ENCODE measurements around the gene PACRG. TPM values are rescaled to one million over a fixed set of nuclear protein-coding genes. Genes with fewer than 3 reads are reported as not detected.

Gene PACRG
- total RNA-seq, 1 donor from 2014 or later, result 8.2 TPM

- intact Hi-C loops (cut with micrococcal nuclease), result no loop called here
- DNase-seq (no peak), ATAC-seq (no peak)
These were observed 26.0 kb downstream of the PACRG start for GRCh38 chr6:162753775-162754174.

- ATAC-seq, result no peak
- intact Hi-C loops (cut with micrococcal nuclease), result no loop called here
- no peak for DNase-seq
These were observed 42.4 kb downstream of the PACRG start for GRCh38 chr6:162770136-162770535.

DNA sequence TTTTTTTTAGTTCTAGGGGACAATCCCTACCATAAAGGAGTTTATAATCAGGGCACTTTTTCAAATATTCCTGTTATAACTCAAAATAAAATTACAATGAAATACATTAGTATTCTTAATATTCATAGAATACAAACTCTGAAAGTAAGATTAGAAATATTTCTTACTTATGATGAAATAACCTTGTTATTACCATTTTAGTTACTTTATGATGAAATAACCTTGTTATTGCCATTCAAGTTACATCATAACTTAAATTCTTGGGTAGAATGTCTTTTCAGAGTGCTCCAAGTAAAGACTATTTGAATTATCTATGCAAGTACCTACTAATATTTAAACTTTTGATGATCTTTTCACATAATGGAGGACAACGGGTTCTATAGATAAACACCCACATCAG lies 43.2 kb downstream of the PACRG start:
- ATAC-seq (no peak), DNase-seq (no peak)
- intact Hi-C loops (cut with micrococcal nuclease), result no loop called here

DNA sequence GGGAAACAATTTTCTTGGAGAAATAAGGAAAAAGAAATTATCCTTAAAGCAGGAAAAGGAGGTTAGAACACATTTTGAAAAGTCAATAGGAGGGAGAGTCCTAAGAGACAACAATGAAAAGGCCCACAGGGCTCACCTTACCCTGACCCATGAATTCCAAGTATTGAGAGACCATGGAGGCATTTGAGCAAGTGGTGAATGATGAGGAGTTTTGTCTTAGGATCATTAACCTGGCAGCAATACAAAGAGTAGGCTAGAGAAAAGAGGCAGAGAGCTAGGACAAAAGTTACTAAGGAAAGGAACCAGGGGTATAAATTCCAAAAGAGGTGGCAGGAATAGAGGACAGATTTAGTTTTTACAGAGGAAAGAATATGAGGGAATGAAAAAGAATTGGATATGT lies 44.7 kb downstream of the PACRG start:
- DNase-seq, result no peak
- no peak for ATAC-seq
- intact Hi-C loops (cut with micrococcal nuclease), result no loop called here

DNA sequence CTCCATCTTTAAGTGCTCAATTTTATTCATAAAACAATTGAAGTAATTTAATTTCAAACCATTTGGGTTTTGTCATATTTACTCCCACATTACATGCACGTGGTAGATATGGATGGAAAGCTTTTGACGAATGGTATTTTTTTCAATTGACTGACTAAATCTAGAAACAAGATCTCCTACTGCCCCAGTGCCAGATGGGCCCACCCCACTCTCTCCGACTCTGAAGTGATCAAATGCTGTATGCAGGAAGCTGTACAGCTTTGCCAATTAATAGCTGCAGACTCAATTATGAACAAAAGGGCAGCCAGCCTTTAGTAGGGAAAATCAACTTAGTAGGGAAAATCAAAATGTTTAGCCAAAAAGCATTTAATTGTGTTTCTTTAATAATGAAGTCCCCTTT lies 46.2 kb downstream of the PACRG start:
- intact Hi-C loops (cut with micrococcal nuclease), result no loop called here
- no peak for DNase-seq
- ATAC-seq, result no peak

DNA sequence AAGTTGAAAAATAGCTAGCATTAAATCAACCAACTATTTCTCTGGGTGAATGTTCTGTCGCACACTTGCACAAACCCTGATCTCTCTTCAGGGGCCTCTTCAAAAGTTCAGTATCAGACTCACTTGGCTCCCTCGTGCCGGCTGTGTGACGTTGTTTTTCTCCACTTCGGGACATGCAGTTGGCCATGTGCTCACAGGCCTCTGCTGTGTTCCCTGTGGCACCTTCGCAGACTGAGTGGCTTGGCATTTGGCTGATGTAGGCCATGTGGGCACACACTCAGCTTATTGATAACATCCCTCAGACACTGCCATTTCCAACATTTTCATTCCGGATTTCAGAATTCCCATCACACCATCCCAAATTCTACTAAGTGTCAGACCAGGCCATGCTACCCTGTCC lies 49.3 kb downstream of the PACRG start:
- ATAC-seq (peak; percentile 24), DNase-seq (peak; percentile 20)
- intact Hi-C loops (cut with micrococcal nuclease), result no loop called here

GRCh38 chr6:162778603-162779002 lies 50.8 kb downstream of the PACRG start:
- no peak for DNase-seq
- intact Hi-C loops (cut with micrococcal nuclease), result no loop called here
- ATAC-seq, result no peak

GRCh38 chr6:162785632-162786242 lies 58.0 kb downstream of the PACRG start:
- ATAC-seq (peak; percentile 93), DNase-seq (peak; percentile 33)
- intact Hi-C loops (cut with micrococcal nuclease), result no loop called here

GRCh38 chr6:162798546-162799266 lies 70.9 kb downstream of the PACRG start:
- DNase-seq (no peak), ATAC-seq (no peak)
- intact Hi-C loops (cut with micrococcal nuclease), result no loop called here

DNA sequence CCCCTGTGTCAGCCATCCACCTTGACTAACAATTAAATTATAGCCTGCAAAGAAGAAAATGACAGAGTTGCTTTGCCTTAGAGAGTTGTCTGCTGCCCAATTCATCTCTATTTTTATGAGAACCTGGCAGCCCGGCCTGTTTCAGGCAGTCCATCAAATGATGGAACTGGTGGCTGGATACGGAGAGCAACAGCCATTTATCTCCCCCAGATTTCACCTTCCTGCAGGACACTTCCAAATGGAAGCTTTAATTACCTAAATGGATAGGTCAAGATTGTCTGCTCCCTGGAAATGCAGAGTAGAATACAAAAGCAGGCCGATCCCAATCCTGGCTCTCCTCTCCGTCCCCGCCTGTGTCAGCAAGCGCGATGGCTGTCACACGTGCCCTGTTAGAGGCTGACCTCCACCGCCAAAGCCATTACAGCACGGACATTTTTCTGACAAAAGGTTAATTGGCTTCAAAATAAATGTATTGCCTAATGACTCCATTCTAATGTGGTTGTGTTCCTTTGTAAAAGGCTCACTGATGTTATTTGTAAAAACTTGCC lies 86.7 kb downstream of the PACRG start:
- ATAC-seq (no peak), DNase-seq (no peak)
- intact Hi-C loops (cut with micrococcal nuclease), result no loop called here

- intact Hi-C loops (cut with micrococcal nuclease), result no loop called here
- DNase-seq, result no peak
- no peak for ATAC-seq
These were observed 89.4 kb downstream of the PACRG start for GRCh38 chr6:162817196-162817595.

- intact Hi-C loops (cut with micrococcal nuclease), result no loop called here
- no peak for DNase-seq
- ATAC-seq, result no peak
These were observed 91.5 kb downstream of the PACRG start for GRCh38 chr6:162819284-162819683.

- intact Hi-C loops (cut with micrococcal nuclease), result no loop called here
- ATAC-seq (no peak), DNase-seq (no peak)
These were observed 93.3 kb downstream of the PACRG start for GRCh38 chr6:162821102-162821501.

DNA sequence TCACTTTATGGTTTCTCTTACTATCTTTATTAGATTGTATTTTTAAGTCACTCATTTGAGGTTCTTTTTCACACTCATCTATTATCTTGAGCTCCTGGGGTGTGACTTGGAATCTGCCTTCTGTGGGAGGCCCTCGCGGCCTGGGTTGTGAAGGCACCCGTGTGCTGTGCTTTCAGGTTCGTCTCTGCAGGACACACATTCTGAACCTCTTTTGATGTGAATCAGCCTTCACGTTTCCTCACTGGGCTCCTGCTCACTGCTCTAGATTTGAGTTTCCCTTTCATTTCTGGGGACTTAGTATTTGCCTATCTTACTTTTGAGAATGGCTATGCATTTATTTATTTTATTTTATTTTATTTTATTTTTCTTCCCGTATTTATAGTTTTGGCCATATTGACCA lies 97.8 kb downstream of the PACRG start:
- intact Hi-C loops (cut with micrococcal nuclease), result no loop called here
- ATAC-seq, result no peak

DNA sequence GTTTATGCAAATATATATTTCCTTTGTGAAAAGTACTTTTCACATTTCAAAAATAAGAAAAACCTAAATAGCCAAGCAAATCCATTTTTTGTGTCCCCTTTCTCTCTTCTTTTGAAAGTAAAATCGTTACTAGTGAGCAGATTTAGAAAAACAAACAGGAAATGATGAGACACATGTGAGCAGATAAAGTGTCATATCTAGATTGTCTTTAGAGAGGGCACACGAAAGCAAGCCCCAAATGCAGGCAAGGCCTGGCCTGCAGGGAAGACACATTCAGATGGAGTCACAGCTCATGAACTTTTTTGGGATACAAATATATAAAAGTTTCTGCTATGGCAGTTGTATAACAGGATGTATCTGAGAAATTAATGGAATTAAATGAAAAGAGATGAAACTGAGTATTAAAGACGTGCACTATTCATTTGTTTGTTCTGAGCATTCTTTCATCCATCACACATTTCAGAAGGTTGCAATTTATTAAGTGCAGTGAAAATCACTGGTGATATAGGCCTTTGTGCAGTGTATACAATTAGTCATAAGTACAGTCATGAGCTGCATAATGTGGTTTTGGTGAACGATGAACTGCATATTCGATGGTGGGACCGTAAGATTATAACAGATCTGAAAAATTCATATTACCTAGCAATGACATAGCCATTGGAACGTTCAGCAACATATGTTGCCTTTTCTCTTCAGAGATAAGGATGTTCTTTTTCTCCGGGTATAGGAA lies 101.4 kb downstream of the PACRG start:
- no peak for ATAC-seq
- intact Hi-C loops (cut with micrococcal nuclease), result no loop called here

More for the DNA sequence above, 97.8 kb downstream of the PACRG start:
- DNase-seq, result no peak

GRCh38 chr6:162833776-162834175 lies 106.0 kb downstream of the PACRG start:
- intact Hi-C loops (cut with micrococcal nuclease), result no loop called here
- ATAC-seq, result no peak
- no peak for DNase-seq

More for the DNA sequence above, 101.4 kb downstream of the PACRG start:
- no peak for DNase-seq

GRCh38 chr6:162845972-162846371 lies 118.2 kb downstream of the PACRG start:
- no peak for DNase-seq
- intact Hi-C loops (cut with micrococcal nuclease), result no loop called here
- no peak for ATAC-seq

- ATAC-seq (no peak), DNase-seq (no peak)
- intact Hi-C loops (cut with micrococcal nuclease), result no loop called here
These were observed 118.9 kb downstream of the PACRG start for GRCh38 chr6:162846723-162847122.

DNA sequence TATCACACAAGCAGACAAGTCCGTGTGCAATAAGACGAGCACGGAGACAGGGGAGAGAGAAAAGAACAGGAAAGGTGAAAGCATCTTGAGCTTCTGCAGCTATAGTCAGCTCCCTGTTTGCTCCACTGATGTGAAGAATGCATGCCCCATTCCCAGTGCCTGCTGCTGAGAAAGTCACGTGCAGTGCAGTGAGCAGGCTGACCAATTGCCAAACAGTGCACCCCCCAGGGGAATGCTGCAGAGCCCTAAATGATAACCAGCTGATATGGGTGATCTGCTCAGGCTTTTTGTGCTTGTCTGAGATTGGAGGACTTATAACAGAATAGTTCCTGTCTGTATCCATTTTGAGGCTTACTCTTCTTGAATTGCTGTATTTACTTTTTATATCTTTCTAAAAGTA lies 121.5 kb downstream of the PACRG start:
- DNase-seq (no peak), ATAC-seq (peak; percentile 29)
- intact Hi-C loops (cut with micrococcal nuclease), result no loop called here

DNA sequence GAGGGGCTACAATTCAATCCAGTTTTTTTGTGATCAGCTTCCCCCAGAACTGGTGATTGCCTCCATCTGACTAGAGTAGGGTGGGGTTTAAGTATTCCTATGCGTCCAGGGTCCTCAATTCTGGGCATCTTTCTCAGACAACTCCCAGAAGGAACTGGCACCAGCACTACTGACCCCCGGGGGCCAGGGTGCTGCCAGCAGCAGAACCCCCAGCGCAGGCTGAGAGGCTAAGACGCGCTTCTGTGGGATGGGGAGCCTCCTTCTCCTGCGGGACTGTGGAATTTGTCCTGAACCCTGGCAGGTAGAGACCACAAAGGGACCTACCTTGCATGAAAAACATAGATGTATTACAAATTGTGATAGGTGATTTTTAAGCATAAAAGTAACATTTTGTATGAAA lies 124.4 kb downstream of the PACRG start:
- no peak for ATAC-seq
- intact Hi-C loops (cut with micrococcal nuclease), result no loop called here

More for the DNA sequence above, 124.4 kb downstream of the PACRG start:
- no peak for DNase-seq
